ENCODE measurements around the gene MAPK1.

MAPK1 gene

GRCh38 chr22:21714786-21715185 is 152.7 kb downstream of the MAPK1 start:
- in situ Hi-C loops (cut with HindIII; ENCODE audit: low sequenced_read_pairs), result loop anchor here (5.0 kb wide), 1 partner anchor 223 kb away; no protein-coding TSS in a partner anchor
- H3K4me3 ChIP-seq (ENCODE audit: low read depth, low read length), result no peak overlapping the region
- TF ChIP-seq CTCF (IDR thresholded peaks at IDR 0.05; ENCODE audit: low read depth, low read length, missing control alignments), result no peak
- no peak for DNase-seq (ENCODE audit: low read depth)

- TF ChIP-seq CTCF (IDR thresholded peaks at IDR 0.05; ENCODE audit: low read depth, low read length, missing control alignments), result no peak
- in situ Hi-C loops (cut with HindIII; ENCODE audit: low sequenced_read_pairs), result loop anchor here (5.0 kb wide), 1 partner anchor 223 kb away; no protein-coding TSS in a partner anchor
- no peak overlapping the region for H3K4me3 ChIP-seq (ENCODE audit: low read depth, low read length)
- no peak for DNase-seq (ENCODE audit: low read depth)
These were observed 153.2 kb downstream of the MAPK1 start for GRCh38 chr22:21714059-21714770.

- TF ChIP-seq CTCF (IDR thresholded peaks at IDR 0.05; ENCODE audit: low read depth, low read length, missing control alignments), result no peak
- H3K4me3 ChIP-seq (ENCODE audit: low read depth, low read length), result no peak overlapping the region
- in situ Hi-C loops (cut with HindIII; ENCODE audit: low sequenced_read_pairs), result loop anchor here (5.0 kb wide), 1 partner anchor 224 kb away; no protein-coding TSS in a partner anchor
- no peak for DNase-seq (ENCODE audit: low read depth)
These were observed 153.9 kb downstream of the MAPK1 start for GRCh38 chr22:21713428-21714058.

- peak; percentile 84 for TF ChIP-seq CTCF (IDR thresholded peaks at IDR 0.05; ENCODE audit: low read depth, low read length, missing control alignments)
- in situ Hi-C loops (cut with HindIII; ENCODE audit: low sequenced_read_pairs), result loop anchor here (5.0 kb wide), 1 partner anchor 224 kb away; no protein-coding TSS in a partner anchor
- DNase-seq (ENCODE audit: low read depth), result peak; percentile 54
- H3K4me3 ChIP-seq (ENCODE audit: low read depth, low read length), result no peak overlapping the region
These were observed 154.6 kb downstream of the MAPK1 start for GRCh38 chr22:21712751-21713427.

GRCh38 chr22:21711851-21712250 is 155.6 kb downstream of the MAPK1 start:
- in situ Hi-C loops (cut with HindIII; ENCODE audit: low sequenced_read_pairs), result loop anchor here (5.0 kb wide), 1 partner anchor 225 kb away; no protein-coding TSS in a partner anchor

More at GRCh38 chr22:21711851-21712250, 155.6 kb downstream of the MAPK1 start:
- no peak for TF ChIP-seq CTCF (IDR thresholded peaks at IDR 0.05; ENCODE audit: low read depth, low read length, missing control alignments)
- no peak overlapping the region for H3K4me3 ChIP-seq (ENCODE audit: low read depth, low read length)
- no peak for DNase-seq (ENCODE audit: low read depth)

Data from astrocyte of the cerebellum (primary cell).